Fibroblast of peridontal ligament (primary cell): ENCODE measurements around the gene NES.

Experiments used
- DNase-seq: peaks from one replicate; pipeline ENCODE4 v3.0.0-alpha.2; 2010; ENCODE audit errors: extremely low read depth

Gene NES

DNA sequence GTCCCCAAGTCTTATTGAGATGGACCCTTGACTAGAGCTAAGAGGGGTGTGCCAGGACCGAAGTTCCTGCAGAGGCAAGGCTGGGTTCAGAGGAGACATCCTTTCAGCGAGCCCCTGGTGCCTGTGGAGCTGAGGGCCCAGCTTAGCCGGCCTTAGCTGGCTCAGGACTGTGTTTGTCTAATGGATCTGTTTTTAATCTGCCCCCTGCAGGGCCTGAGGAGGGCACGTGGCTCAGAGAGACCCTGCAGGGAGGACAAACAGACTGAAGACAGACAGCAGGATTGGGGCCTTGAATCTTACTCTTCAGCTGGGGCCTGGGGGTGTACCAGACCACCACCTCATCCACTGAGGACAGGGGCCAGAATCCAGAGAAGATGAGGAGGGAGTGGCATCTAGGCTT lies 26.5 kb upstream of the NES start:
- no peak for DNase-seq

DNA sequence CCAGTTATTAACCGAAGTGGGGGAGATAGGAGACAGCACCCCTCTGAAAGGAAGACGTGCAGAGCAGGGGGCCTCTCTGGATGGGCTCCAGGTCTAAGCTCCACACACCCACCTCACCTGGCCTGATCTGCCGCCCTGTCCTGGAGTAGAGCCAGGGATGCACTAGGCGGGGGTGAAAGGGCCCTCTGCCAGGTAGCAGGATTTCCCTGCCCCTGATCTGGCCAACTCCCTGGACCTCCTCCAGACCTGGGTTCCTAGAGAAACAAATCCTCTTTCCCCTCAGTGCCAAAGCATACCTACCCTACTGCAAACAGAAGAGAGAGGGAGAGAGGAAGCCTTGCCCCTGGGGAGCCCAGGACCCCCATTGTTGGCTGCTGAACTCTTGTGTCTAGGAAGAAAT lies 26.1 kb upstream of the NES start:
- DNase-seq: no peak

DNA sequence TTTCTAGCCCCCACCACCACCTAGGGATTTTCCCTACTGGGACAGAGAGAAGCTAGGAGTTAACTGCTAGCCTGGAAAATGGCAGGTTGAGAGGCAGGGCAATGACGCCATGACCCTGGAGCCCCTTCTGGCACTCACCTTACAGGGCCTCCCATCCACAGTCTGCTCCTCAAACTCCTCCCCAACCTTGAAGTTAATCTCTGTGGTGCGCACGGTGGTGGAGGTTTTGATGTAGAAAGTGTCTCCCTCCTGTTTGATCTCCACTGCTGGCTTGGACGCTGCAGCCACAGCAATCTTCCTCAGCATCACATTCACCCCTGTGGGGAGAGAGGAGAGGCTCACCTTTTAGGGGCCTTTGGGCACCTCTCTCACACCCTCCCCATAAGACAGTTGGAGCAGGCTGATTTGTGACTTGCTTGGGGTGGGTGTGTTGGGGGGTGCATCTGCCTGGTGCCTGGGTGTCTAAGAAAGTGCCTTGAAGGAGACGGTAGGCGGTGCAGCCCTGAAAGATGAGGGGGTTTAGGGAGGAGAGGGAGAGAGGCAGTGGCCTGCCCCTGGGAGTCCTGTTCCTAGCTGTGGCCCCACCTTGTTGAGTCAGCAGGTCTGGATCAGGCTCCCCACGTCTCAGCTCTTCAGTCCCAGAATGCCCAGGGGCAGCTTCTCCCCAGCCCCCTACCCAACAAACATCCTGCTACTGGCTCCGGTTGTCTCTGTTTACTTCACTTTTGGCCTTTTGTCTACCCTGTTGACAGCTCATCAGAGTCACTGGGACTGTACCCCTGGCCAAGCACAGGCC lies 23.7 kb upstream of the NES start:
- no peak for DNase-seq

DNA sequence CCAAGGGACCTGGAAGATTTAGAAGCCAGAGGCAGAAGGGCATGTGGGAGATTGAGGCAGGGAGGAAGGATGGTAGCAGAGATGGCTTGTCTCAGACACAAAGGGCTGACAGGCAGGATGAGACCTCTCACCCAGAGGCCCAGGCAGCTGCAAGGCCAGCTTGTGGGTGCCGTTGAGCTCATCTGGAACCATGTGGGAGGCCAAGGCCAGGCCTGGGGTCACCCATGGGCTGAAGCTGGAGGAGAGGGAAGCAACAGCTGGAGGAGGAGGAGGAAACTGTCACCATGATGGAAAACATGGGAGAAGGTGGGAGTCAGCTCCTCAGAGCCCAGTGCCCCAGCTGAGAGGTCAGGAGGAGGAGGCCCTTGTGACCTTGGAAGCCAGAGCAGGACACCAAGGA lies 21.8 kb upstream of the NES start:
- no peak for DNase-seq

DNA sequence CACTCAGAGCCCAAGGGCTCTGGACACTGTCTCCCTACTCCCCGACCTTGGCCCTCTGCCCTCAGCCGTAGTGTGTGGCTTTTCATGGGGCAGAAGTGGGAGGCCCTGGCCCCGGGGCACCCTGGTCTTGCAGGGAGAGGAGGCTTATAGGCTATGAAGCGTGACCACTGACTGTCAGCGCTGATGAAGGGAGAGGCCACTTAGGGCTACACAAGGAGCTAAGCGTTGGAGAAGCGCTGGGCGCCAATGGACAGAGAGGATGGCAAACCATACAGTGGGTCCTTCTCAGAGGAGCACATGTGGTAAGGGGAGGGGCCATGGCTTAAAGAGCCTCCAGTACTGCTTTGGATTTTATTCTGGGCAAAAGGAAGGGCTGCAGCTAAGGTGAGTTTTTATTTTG lies 20.3 kb upstream of the NES start:
- no peak for DNase-seq

DNA sequence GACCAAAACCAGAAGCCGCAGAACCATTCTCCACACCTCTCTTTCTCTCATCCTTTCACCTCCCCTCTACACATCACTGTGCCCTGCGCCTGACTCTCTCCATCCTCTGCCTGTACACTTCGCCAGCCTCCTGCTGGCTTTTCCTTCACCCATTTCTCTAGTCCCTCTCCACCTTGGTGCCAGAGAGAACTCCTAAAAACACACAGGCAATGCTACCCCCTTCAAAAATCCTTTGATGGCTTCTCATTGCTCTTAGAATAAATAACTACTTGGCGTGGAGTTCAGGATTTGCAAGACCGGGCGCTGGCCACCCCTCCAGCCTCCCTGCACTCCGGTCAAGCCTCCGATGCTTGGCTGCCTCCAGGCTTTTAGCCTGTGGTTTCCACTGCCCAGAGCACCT lies 19.5 kb upstream of the NES start:
- DNase-seq: no peak

DNA sequence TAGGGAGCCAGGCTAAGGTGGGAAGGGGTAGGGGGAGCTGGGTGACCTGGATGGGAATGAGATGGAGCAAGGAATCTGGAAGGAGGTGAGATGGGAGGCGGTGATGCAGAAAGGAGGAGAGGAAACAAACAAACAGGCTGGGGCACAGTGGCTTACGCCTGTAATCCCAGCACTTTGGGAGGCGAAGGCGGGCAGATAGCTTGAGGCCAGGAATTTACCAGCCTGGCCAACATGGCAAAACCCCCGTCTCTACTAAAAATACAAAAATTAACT lies 17.4 kb upstream of the NES start:
- no peak for DNase-seq

DNA sequence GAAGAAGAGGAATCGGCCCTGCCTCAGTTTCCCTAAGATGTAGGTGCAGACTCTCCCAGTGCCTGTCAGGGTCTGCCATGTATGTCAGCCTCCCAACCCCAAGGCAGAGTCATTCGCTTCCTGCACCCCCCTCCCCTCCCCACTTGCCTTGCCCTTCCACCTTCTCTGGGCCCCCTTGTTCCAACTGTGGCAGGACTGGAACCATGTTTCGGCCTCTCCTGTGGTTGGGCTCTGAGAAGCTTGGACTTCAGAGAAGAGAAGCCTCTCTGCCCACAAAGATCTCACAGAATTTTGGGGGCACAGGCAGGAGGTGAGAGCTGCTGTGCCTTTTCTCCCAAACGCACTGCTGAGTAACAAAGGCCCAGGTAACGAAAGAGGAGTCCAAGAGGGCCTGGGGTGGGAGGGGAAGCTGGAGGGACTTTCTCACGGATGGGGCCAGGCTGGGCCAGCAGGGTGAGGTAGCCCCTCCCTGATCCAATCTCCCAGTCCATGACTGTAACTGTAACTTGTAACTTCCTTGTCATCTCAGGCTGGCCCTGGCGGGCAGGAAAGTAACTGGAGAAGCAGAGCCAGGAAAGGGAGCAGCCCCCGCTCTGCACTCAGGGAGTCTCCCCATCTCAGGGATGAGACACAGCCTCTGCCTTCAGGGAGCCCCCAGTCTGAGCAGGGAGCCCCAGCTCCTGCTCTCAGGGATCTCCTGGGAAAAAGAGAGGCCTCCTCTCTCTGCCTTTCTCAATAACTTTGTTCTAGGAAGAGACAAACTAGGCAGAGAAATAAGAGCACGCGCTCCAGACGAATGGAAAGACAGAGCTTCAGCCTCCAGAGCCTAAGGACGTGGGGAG lies 16.9 kb upstream of the NES start:
- DNase-seq: no peak

DNA sequence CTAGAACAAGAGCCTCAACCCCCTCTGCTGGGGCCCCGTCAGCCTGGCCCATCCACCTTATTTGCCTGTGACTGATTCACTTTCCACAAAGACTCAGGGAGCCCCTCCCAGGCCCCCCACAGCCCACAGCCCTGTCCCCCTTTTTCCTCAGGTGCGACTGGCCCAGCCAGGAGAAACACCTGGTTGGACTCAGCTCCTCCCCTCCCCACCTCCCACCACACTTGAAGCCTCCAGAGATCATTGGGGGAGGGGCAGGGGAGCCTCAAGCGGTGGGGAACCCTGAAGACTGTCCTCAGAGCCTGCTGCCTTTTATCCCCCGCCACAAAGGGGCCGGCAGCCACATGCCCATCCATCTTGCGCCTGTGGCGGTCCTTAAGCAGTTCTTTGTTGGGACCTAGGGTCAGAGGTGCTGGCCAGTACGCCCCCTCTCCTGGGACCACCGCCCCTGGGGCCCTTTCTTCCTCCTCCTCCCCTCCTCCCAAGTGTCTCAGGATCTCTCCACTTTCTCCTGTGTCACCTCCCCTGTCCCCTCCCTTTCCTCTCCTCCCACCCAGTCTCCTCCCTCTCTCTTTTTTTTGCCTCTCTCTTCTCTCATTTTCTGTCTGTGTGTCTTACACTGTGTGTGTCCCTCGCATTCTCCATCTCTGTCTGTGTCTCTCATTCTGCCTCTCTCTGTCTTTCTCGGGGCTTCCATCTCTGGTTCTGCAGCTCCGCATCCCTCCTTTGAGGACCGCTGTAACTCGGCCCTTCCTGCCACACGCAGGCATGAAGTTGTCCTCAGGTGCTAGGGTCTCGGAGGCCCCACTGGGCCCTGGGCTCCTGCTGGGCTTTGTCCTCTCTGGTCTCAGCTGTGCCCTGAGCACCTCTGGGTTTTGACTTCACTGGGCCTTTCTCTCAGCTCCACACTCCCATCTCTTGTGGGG lies 16.0 kb upstream of the NES start:
- no peak for DNase-seq

DNA sequence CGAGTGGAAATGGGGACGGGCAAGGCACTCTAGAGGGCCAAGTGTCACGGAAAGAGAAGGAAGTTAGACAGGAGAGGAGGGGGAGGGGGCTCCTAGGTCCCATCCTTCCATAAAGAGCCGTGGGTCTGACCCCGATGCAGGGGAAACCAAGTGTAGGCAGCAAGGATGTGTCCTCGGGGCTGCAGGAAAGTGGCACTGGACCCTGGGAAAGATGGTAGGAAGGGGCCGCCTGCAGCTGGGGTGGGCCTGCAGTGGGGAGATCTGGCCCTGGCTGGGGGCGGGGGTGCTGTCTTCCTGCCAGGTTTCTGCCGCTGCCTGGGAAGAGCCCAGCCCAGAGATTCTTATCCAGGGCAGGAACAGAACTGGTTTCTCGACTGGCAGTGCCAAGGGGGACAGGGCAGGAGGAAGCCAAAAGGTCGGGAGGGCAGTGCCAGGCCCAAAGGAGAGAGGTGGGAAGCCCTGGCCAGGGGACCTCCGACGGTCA lies 15.3 kb upstream of the NES start:
- no peak for DNase-seq

DNA sequence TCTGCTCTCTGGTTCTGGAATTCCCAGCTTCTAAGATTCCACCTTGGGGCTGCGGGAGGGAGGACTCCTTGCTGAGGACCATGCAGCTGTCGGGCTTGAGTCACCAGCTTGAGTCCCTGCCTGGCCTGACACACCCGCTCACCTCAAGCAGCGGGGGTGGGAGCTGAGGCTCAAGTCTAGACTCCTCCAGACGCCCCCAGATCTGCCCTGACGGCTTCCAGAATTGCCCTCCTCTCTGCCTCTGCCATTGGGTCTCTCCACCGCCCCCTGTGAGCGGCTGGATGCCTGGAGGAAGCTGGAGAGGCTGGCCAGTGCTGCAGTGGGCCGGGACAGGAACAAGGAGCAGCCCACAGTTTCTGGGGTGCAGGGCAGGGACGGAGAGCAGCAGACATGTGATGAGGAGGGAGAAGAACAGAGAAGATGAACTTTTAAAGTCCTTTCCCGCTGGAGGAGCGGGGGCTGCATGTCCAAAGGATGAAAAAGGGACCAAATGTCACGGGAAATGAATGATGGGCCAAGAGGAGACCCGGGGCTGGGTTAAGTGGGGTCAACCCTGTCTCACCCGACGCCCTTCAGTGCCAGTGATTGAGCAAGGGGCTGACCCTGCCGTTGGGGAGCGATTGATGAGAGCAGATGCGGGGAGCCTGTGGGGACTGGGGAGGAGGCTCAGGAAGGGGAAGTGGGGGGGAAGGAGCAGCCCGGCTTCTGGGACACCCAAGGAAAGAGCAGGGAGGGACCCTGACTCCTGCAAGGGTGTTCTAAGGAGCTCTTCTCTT lies 14.6 kb upstream of the NES start:
- DNase-seq: no peak

DNA sequence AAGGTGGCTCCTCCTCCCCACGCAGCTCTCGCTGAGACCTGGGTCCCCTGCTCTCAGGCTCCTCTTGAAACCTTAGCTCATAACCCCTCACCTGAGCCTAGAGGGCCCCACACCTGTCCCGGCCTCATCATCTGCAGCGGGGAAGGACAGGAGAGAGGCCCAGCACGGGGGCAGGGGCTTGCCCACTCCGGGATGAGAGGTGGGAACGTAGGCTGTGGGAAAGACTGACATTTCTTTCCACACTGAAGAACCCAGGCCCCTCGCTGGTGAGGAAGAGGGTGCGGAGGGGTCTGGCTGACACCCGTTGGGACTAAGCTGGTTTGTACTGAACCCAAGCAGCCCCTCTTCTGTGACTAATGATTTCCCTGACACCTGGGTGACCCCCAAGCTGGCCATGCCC lies 14.0 kb upstream of the NES start:
- DNase-seq: no peak

DNA sequence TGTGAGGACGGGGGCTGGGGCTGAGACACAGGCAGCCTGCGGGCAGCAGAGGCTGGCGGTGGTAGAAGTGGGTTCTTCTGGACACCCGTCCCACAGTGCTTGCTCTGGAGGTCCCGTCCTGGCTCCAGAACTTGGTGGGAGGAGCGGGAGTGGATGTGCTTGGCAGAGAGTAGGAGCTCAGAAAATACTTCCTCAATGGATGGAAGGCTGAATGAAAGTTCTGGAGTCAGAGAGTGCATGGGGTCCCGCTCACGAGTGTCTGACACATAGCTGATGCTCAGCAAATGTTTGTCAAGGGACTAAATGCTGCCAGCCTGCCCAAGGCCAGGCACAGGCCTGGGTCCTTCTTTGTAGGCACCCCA lies 13.4 kb upstream of the NES start:
- DNase-seq: no peak

DNA sequence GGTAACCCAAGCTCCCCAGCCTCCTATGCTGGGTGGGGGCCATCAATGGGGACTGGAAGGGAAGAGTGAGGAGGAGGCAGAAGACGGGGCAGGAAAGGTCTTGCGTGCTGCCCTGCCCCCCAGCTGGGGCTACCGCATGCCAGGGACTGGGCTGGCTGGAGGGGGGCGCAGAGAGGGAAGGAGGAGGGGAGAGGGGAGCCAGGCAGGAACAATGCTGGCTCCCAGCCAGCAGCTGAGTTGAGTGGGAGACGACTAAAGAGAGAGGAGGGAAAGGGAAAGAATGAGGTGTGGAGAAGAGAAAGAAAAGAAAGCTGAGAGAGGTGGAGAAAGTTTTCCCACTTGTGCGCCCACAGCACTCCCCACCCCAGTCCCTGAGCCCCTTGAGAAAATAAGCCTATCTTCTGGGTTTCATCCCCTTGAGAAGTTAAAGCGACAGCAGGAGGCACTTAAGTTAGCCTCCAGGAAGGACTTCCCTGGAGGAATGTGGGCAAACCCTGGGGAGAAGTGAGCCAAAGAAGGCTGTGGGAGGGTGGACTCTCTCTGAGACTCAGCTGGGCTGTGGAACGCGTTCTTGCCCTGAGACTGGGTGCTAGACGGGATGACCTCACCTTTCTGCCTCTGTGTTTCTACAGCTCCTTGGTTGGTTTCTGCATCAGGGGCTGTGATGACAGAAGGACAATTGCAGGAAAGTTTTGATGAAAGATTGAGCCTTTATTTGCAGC lies 12.9 kb upstream of the NES start:
- no peak for DNase-seq

DNA sequence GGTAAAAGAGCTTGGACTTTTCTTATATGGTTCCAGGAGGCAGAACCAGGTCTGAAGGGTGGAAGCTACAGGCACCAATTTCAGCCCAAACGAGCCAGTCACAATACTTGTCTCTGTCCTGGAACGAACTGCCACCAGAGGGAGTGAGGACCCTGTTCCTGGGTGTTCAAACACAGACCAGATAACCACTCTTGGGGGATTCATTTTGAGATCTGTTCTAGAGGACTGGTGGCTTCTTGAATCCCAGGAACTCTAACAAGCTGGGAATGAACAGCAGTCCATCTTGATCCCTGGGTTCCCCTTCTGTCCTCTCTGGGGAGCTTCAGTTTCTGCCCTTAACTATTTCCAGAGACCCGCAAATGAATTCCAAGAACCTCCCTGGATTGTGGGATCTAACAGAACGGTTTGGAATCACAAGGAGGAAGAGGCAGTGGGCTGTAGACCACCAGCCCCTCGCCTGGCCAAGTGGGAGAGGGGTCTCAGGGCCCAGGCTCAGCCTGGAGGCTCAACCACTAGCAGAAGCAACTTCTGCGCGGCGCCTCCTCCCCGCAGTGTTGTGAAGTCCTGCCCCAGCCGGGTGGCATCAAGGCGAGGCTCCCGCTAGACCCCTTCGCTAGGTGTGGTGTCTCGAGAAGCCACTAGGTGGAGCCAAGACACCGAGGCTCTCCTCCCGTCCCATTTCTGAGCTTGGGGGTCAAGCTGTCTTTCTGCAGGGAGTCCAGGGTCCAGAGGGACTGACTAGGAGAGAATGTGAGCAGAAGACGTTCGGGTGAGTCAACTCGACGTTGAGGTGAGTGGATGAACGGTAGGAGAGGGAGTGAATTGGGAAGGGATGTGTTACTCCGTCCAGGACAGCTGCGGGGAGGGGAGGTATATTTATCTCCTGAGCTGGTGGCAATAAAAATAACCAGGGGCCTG lies 12.1 kb upstream of the NES start:
- peak; percentile 85 for DNase-seq

DNA sequence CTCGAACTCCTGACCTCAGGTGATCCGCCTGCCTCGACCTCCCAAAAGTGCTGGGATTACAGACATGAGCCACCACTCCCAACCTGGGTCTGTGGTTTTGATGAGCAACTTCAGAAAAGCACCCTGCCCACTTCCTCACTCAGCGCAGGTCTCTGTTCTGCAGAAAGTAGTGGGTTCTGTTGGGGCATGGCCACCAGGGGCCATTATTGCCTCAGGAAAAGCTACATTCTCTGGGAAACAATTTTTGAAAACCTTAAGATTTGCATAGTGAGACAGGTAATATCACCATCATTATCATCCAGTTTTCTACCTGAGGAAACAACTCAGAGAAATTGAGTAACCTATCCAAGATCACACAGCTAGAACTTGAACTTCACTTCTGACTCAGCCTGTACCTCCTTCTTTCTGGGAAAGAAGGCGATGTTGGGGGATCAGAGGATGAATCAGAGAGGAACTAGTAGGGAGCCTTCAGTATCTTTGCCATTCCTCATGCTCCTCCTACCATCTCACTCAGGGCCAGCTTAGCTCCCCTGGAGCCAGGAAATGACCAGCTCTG lies 7.1 kb upstream of the NES start:
- peak; percentile 51 for DNase-seq

DNA sequence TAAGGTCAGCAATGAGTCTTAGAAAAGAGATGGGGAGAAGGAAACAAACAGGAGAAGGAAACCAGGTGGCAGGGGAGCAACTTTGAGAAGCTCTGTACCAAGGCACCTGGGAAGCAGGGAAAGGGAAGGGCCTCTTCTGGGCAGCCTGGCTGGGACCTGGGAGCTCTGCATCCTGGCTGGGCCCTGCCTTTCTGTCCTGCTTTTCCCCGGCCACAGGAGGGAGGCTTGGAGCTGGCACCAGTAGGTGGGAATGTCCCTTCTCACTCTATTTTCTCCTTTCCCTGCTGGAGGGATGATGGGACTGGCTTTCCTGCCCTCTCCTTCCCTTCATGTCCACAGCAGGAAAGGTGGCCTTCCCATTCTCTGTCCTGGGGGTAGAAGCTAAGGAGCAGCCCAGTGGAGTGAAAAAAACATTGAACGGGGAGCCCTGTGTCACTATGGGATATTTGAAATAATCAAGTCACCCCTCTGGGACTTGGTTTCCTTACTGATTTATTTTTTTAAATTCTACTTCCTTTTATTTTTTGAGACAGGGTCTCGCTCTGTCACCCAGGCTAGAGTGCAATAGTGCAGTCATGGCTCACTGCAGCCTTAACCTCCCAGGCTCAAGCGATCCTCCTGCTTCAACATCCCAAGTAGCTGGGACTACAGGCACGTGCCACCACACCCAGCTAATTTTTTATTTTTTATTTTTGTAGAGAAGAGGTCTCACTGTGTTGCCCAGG lies 5.1 kb upstream of the NES start:
- DNase-seq: no peak

DNA sequence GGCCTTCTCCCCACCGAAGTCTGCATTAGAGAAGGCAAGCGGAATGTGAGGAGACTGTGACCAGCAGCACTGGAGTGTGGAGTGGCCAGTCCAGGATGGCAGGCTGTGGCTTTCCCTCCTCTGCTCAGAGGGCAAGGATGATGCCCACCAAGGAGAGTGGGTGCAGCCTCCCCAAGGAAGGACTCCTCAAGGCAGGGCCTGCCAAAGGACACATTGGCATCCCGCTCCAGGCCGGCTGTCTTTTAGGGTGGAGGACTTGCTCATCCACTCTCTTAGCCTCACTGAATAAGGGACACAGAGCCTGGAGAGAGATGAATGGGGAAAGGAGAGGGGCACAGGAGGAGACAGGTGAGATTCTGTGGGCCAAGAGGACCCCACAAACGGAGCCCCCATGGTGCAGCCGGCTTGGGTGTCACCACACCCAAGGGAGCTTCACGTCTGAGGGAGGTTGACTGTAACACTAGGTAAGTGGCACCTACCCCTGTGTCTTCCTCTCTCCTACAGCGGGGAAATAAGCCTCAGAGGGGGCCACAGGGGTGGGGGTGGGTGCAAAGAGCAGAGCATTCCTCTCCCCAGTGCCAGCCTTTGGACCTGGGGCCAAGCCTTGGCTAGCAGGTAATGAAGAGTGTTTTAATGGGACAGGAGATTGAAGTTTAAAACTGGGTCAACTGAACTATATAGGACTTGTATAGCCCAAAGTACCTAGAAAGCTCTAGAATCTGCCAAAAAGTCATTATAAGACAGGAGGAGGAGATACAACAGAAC lies 4.2 kb upstream of the NES start:
- DNase-seq: no peak
